ENCODE results near the gene SLC35B3. TPM values are rescaled to one million over a fixed set of nuclear protein-coding genes. Genes with fewer than 3 reads are reported as not detected.

SLC35B3 gene
- 10 to 100 TPM; 13.1 to 13.8 TPM for total RNA-seq

DNA sequence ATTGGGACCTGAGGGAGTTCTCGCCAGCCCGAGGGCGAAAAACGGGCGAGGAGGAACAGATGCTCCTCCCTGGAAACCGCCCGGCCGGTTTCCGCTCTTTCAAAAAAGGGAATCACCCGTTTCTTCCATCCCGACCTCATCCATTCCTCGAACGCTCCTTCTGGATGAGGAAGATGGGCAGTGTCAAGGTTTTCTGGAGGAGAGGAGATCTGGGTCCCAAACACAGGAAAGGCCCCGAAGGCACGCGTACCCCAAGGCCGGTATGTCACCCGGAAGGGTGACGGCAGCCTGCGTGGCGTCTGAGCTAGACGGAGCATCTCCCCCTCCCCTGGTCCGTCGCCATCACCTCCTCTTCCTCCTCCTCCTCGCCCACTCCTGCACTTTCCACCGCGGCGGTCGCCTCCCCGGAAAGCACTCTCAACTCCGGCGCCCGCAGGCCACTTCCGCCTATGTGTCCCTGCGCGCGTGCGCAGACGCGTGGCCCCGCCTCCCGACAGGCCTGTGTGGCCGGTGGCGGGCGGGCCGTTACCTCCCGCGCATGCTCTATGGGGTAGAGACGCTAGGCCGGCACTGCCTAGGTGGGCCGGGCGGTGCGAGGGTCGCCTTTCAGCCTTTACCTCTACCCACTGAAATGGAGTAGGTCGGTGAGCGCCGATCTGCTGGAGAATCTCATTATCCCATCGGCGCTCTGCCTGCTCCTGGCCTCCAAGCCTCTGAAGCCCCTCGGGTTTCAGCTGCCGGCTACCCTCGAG lies at the start of gene SLC35B3:
SLC35B3 (minus strand) TSS at position 453 of the 752 bp plus-strand sequence.

Data from activated naive CD4-positive, alpha-beta T cell treated with anti-CD3 and anti-CD28 coated beads, Interleukin-2, amount 10 ng/mL, durations not matched to agents 5 hours and 36 hours (primary cell).